ENCODE data around the gene FNBP1. TPM values are rescaled to one million over a fixed set of nuclear protein-coding genes. Genes with fewer than 3 reads are reported as not detected.

FNBP1 gene
- total and polyA plus RNA-seq, 10 of the 15 experiments (the other 5 are each of a cell fraction or from before 2014, with no cell fraction given), result 64.5 to 353 (median 179) TPM

GRCh38 chr9:129885670-129886106, 157.3 kb downstream of the FNBP1 start (continued):
- TF ChIP-seq E4F1 (IDR thresholded peaks at IDR 0.05; ENCODE audit: borderline replicate concordance, partially characterized antibody), result no peak
- no peak for TF ChIP-seq ELK1 (IDR thresholded peaks at IDR 0.05; ENCODE audit: low read depth, low read length)
- no peak; the same call in 1 of the 2 replicates for TF ChIP-seq NKRF (conservative IDR thresholded peaks at IDR 0.05)
- no peak for TF ChIP-seq ATF7 (IDR thresholded peaks at IDR 0.05; ENCODE audit: low read depth)
- TF ChIP-seq SMAD5 (IDR thresholded peaks at IDR 0.05; ENCODE audit: low read depth), result no peak; the same call in 1 of the 2 replicates
- TF ChIP-seq IKZF2 (IDR thresholded peaks at IDR 0.05), result peak; percentile 36 to 63; a peak in 2 of 4 replicates
- no peak for TF ChIP-seq FOXK2 (IDR thresholded peaks at IDR 0.05)
- TF ChIP-seq EED (IDR thresholded peaks at IDR 0.05; ENCODE audit: low read depth), result peak; percentile 82
- TF ChIP-seq POLR2AphosphoS2 (IDR thresholded peaks at IDR 0.05; ENCODE audit: low read depth, low read length), result peak; percentile 78
- no peak for TF ChIP-seq ZZZ3 (IDR thresholded peaks at IDR 0.05; ENCODE audit: control insufficient read depth, insufficient read length, low read depth)
- no peak for TF ChIP-seq IRF5 (IDR thresholded peaks at IDR 0.05; ENCODE audit: borderline replicate concordance)
- peak; percentile 85 to 97 (median 93); a peak in 5 of 6 replicates for TF ChIP-seq CTCF (IDR thresholded peaks at IDR 0.05 in 2 of 3, conservative IDR thresholded peaks at IDR 0.05 in 1 of 3; ENCODE audit: control insufficient read depth in 2 of 3, extremely low read depth in 1 of 3, insufficient read depth in 1 of 3, low read depth in 3 of 3, low read length in 3 of 3)
- TF ChIP-seq KLF5 (IDR thresholded peaks at IDR 0.05; ENCODE audit: partially characterized antibody), result no peak
- no peak for TF ChIP-seq CBX5 (IDR thresholded peaks at IDR 0.05; ENCODE audit: low read depth)
- peak; percentile 44 for TF ChIP-seq POLR2AphosphoS5 (IDR thresholded peaks at IDR 0.05; ENCODE audit: low read length)
- 0 out of 2 replicates have a peak, but pooled peaks have one; percentile 15 for TF ChIP-seq CHD2 (IDR thresholded peaks at IDR 0.05; ENCODE audit: borderline replicate concordance, low read depth, low read length)
- TF ChIP-seq MEF2B (IDR thresholded peaks at IDR 0.05; ENCODE audit: partially characterized antibody, poor library complexity, severe bottlenecking), result no peak
- no peak for TF ChIP-seq ZNF274 (IDR thresholded peaks at IDR 0.05; ENCODE audit: insufficient read depth, insufficient read length)
- no peak for TF ChIP-seq HDAC6 (IDR thresholded peaks at IDR 0.05; ENCODE audit: unreplicated experiment)
